LNCAP (cell line): ENCODE data around the gene MIER3.

ENCODE experiments used
- TF ChIP-seq, protein P1 (sequence below): fragments of 450-650 bp; IDR thresholded peaks from 2 replicates; pipeline ENCODE4 v1.5.1; 2017; ENCODE audit warnings: mild to moderate bottlenecking

MIER3 gene, protein sequence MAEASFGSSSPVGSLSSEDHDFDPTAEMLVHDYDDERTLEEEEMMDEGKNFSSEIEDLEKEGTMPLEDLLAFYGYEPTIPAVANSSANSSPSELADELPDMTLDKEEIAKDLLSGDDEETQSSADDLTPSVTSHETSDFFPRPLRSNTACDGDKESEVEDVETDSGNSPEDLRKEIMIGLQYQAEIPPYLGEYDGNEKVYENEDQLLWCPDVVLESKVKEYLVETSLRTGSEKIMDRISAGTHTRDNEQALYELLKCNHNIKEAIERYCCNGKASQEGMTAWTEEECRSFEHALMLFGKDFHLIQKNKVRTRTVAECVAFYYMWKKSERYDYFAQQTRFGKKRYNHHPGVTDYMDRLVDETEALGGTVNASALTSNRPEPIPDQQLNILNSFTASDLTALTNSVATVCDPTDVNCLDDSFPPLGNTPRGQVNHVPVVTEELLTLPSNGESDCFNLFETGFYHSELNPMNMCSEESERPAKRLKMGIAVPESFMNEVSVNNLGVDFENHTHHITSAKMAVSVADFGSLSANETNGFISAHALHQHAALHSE

DNA sequence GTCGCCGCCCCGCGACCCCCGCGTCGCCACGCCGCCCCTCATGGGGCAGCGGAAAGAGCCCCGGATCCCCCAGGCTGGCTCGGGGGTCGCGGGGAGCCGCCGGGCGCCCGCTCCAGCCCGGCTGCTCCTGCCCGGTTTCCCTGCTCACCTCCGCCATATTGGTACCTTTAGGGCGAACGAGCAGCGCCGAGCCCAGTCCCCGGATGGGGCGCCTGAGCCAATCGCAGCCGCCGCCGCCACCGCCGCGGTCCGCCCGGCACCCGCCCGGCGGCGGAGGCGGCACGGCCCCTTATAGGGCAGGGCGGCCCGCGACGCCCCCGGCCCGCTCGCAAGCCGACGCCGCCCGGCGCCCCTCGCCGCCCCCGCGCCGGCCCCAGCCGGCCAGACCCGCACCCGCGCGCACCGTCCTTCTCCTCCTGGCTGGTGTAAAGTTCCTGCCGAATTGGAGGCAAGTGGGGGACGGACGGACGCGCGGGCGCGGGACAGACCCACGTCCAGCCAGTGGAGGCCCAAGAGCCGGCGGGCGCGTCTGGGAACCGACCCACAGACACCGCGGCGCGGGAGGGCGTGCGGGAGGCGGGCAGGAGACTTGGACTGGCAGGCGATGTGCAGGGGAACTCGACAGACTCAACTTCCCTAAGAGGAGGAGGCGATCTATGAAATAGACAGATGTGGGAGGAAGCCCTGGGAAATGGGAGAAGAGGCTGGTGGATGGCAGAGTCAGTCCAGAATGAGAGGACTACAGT is at the start of gene MIER3:
TSS of gene MIER3 (minus strand) at position 178 of the 746 bp plus-strand sequence. CDS start at position 157, 21 bp downstream.
- TF ChIP-seq, protein P1, sequence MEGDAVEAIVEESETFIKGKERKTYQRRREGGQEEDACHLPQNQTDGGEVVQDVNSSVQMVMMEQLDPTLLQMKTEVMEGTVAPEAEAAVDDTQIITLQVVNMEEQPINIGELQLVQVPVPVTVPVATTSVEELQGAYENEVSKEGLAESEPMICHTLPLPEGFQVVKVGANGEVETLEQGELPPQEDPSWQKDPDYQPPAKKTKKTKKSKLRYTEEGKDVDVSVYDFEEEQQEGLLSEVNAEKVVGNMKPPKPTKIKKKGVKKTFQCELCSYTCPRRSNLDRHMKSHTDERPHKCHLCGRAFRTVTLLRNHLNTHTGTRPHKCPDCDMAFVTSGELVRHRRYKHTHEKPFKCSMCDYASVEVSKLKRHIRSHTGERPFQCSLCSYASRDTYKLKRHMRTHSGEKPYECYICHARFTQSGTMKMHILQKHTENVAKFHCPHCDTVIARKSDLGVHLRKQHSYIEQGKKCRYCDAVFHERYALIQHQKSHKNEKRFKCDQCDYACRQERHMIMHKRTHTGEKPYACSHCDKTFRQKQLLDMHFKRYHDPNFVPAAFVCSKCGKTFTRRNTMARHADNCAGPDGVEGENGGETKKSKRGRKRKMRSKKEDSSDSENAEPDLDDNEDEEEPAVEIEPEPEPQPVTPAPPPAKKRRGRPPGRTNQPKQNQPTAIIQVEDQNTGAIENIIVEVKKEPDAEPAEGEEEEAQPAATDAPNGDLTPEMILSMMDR = no peak

DNA sequence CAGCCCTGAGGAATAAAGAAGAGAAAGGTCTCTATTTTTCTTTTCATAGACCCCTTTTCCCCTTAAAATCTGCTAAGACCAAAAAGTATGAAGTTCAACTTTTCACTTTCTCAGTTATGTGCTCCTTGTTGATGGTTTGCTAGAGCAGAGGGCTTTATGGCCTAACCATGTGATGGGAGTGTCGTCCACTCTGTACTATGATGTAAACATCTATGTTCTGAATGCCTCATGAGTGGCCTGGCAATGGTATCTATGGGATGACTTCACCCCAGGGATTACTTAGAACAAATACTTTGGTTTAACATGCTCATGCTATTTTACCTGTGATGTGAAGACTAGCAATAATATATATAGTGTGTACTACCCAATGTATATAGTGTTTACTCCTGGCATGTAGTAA is 43.7 kb upstream of the MIER3 start:
- TF ChIP-seq, protein P1 = no peak

DNA sequence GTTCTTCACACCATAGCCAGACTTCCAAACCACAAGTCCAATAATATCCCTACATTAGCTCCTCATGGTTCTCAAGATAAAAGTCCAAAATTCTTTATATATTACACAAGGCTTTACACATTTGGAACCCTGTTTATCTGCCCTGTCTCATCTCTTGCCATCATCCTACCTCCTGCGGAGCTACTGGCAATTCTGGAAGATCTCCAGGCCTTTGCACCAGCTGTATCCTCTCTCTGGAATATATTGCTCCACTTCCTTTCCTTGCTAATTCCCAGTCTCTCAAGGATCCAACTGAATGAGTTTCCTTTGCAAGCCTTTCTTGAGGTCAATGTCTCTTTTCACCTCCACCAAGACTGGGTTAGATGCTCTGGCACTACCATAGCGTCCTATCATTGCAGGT is 41.3 kb upstream of the MIER3 start:
- TF ChIP-seq, protein P1 = no peak

DNA sequence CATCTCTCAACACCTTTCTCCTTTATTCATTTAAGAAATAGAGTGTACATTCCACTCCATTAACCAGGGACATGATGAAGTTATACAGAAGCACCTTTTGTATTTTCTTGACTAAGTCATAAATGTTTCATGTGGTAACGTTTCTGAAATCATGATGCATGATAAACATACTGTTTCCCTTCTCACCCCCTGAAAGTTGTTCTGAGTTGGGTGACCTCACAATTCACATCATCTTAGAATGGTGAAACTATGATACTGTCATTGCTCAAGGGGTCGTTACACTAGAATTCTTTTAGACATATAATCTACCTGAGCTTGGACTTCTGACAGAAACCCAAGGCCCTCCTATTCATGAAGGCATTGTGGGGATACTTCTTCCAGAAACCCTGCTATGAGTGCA is 37.8 kb upstream of the MIER3 start:
- TF ChIP-seq, protein P1 = no peak

DNA sequence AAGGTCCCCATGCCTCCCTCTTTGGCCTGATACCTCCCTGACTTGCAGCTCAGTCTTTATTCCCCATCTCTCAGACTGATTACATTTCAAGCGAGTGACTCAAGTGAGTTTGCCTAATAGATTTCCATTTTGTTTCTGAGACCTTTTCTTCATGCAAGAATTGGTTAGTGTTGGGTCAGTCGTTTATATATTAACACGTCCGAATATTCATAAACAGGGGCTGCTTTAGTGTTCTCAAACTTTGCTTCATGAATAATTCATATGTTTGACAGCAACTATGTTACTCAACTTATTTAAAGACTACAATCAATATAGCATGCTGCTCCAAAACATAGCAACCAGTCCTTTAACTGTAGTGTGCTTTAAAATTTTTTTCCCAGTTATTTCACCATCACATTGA is 36.6 kb upstream of the MIER3 start:
- TF ChIP-seq, protein P1 = no peak

DNA sequence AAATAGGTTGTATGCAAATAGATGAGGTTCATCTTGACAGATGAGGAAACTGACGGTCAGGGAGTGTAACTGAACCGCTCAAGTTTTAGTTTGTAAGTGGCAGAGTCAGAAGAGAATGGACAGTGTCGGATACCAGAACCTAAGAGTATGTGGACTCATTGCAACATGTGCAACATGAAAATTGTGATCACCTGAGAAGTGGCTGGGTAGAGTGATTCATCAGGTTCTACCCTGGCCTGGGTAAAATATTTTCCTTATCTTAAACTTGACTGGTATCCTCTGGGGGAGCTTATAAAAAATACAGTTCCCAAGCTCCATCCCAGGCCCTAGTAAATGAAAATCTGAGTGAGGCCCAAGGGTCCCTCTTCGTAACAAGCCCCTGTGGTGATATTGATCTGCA is 35.2 kb upstream of the MIER3 start:
- TF ChIP-seq, protein P1 = no peak

DNA sequence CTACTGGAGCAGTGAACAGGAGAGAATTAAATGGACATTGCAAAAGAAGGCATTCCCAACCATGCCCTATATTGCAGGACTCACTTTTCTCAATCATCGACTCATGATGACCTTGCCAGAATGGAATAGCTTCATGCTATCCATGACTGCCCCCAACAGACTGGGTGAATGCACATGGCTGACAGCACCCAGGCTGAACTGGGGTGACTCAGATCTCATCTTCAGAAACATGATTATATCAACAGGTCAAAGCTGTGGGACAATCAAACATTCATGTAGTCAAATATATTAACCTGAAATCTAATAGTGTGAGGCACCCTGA is 34.7 kb upstream of the MIER3 start:
- TF ChIP-seq, protein P1 = no peak
